ENCODE measurements around the gene MTCL3.
A peak's percentile ranks its signal among the peaks of the same experiment; 100 is the strongest.

MTCL3 gene

GRCh38 chr6:127533736-127534135 is 14.6 kb upstream of the MTCL3 start:
- TF ChIP-seq, protein P1, sequence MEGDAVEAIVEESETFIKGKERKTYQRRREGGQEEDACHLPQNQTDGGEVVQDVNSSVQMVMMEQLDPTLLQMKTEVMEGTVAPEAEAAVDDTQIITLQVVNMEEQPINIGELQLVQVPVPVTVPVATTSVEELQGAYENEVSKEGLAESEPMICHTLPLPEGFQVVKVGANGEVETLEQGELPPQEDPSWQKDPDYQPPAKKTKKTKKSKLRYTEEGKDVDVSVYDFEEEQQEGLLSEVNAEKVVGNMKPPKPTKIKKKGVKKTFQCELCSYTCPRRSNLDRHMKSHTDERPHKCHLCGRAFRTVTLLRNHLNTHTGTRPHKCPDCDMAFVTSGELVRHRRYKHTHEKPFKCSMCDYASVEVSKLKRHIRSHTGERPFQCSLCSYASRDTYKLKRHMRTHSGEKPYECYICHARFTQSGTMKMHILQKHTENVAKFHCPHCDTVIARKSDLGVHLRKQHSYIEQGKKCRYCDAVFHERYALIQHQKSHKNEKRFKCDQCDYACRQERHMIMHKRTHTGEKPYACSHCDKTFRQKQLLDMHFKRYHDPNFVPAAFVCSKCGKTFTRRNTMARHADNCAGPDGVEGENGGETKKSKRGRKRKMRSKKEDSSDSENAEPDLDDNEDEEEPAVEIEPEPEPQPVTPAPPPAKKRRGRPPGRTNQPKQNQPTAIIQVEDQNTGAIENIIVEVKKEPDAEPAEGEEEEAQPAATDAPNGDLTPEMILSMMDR (IDR thresholded peaks at IDR 0.05; ENCODE audit: insufficient read depth, low read length, missing control alignments), result no peak
- H3K4me3 ChIP-seq (ENCODE audit: low read depth, low read length), result no peak overlapping the region
- DNase-seq (ENCODE audit: low read depth, low spot score), result no peak
- ChIA-PET POLR2A (no interaction called here), CTCF (interaction anchor here (0.7 to 1.0 kb wide), 2 partner anchors 17 to 230 kb away, joined by 3 to 4 read pairs; no protein-coding TSS in a partner anchor)

GRCh38 chr6:127533011-127533410 is 13.9 kb upstream of the MTCL3 start:
- H3K4me3 ChIP-seq (ENCODE audit: low read depth, low read length), result no peak overlapping the region
- CTCF ChIA-PET, result interaction anchor here (1.6 kb wide), 1 partner anchor 16 kb away, joined by 5 read pairs; no protein-coding TSS in a partner anchor
- TF ChIP-seq, protein P1 (IDR thresholded peaks at IDR 0.05; ENCODE audit: insufficient read depth, low read length, missing control alignments), result no peak
- POLR2A ChIA-PET, result no interaction called here
- DNase-seq (ENCODE audit: low read depth, low spot score), result no peak

DNA sequence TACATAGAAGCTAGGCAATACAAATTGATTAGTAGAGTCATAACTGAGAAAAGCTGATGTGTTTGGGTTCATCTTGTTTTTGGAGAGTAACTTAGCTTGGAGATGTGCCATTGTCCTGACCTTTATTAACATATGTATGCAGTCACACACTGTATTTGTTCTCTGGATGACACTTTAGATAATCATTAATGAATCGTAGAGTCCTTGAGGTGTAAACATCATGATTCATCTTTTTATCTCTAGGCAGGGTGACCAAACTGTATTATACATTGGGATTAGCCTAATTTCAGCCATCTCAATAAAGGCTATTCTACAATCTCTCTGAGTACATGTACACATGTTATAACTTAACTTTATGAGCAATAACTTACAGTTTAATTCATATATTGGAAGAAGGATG is 3.6 kb upstream of the MTCL3 start:
- ChIA-PET CTCF (interaction anchor here (1.0 to 1.3 kb wide), 2 partner anchors 18 to 34 kb away, joined by 3 read pairs; no protein-coding TSS in a partner anchor), POLR2A (no interaction called here)
- TF ChIP-seq, protein P1 (IDR thresholded peaks at IDR 0.05; ENCODE audit: insufficient read depth, low read length, missing control alignments), result no peak
- no peak for DNase-seq (ENCODE audit: low read depth, low spot score)
- no peak overlapping the region for H3K4me3 ChIP-seq (ENCODE audit: low read depth, low read length)

- no peak for DNase-seq (ENCODE audit: low read depth, low spot score)
- ChIA-PET CTCF (interaction anchor here (1.1 to 7.9 kb wide), 6 partner anchors 14 to 218 kb away, joined by 3 to 97 read pairs (median 32); no protein-coding TSS in a partner anchor), POLR2A (no interaction called here)
- H3K4me3 ChIP-seq (ENCODE audit: low read depth, low read length), result no peak overlapping the region
- TF ChIP-seq, protein P1 (IDR thresholded peaks at IDR 0.05; ENCODE audit: insufficient read depth, low read length, missing control alignments), result no peak
These were observed 931 bp upstream of the MTCL3 start for GRCh38 chr6:127520066-127520465.

DNA sequence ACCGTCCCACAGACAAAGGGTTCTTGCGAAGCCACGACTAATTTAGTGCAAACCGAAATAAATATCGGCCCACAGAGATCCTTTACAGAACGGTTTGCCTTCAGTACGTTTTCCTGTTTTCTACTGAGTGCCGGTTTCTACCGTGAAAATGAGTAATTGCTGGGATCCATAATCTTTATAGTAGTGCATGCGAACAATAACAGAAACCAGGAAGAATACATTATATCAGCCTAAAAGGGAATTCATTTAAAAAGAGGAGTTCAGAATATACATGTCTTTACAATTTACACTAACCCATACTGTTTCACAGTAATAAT is 292 bp upstream of the MTCL3 start:
- ChIA-PET CTCF (interaction anchor here (0.9 to 7.9 kb wide), 8 partner anchors 14 to 217 kb away, joined by 3 to 97 read pairs (median 6); no protein-coding TSS in a partner anchor), POLR2A (no interaction called here)
- TF ChIP-seq, protein P1 (IDR thresholded peaks at IDR 0.05; ENCODE audit: insufficient read depth, low read length, missing control alignments), result no peak
- peak overlapping the region; percentile 29 for H3K4me3 ChIP-seq (ENCODE audit: low read depth, low read length)
- DNase-seq (ENCODE audit: low read depth, low spot score), result no peak

DNA sequence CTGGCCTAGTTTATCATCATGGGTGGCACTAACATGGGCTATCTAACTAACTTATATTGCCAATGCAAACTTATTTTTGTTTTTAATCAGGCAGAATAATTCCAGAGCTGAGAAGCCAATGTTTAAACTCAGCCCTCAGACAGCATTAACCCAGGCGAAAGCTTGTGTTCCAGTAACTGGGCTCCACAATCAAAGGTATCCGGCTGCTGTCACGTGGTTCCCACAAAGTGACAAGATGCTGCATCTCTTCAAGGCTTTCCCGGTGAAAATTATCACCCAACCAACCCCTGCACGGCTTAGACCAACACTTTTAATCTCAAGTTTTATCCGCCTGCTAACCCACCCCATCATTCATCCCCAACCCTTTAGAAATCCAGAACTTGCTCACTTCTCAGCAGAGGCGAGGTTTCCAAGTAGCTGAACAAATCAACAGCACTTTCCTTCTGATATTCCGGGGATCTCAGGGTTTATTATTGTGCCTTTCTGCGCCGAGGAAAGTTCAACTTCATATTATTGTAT is 885 bp downstream of the MTCL3 start:
- H3K4me3 ChIP-seq (ENCODE audit: low read depth, low read length), result peak overlapping the region; percentile 35
- DNase-seq (ENCODE audit: low read depth, low spot score), result no peak
- ChIA-PET POLR2A (no interaction called here), CTCF (interaction anchor here (1.6 to 7.9 kb wide), 10 partner anchors 10 to 224 kb away, joined by 5 to 97 read pairs (median 14); partner anchors contain the start of gene KIAA0408)
- TF ChIP-seq, protein P1 (IDR thresholded peaks at IDR 0.05; ENCODE audit: insufficient read depth, low read length, missing control alignments), result no peak
